ENCODE measurements around the gene PEX5L.

PEX5L gene

GRCh38 chr3:179848711-179849110 is 188.0 kb downstream of the PEX5L start:
- no peaks in the 10 kb centered on the region for H4K20me1 ChIP-seq (ENCODE audit: insufficient read depth)
- H3K27me3 ChIP-seq (ENCODE audit: insufficient read depth, low read depth) = no peaks in the 10 kb centered on the region; the same call in 1 of the 2 replicates
- no peak overlapping the region for H3K9ac ChIP-seq
- H3K27ac ChIP-seq = no peak overlapping the region
- H3K4me2 ChIP-seq = no peak overlapping the region
- no peak overlapping the region for H3K4me3 ChIP-seq (IDR thresholded peaks at IDR 0.05; ENCODE audit: insufficient read depth, low read depth, low read length)
- no peaks in the 10 kb centered on the region for H3K36me3 ChIP-seq (ENCODE audit: insufficient read depth)
- TF ChIP-seq CTCF (conservative IDR thresholded peaks at IDR 0.05; ENCODE audit: low read depth, low read length) = no peak
- no peak overlapping the region for H2AFZ ChIP-seq (ENCODE audit: low read depth)
- peaks cover 20% of the 10 kb centered on the region for H3K4me1 ChIP-seq (ENCODE audit: low read depth, poor library complexity, severe bottlenecking)
- no peaks in the 10 kb centered on the region for H3K79me2 ChIP-seq (ENCODE audit: insufficient read depth, low read depth)

GRCh38 chr3:179842061-179842460 is 194.7 kb downstream of the PEX5L start:
- Histone ChIP-seq H3K4me1 (ENCODE audit: low read depth, poor library complexity, severe bottlenecking) (no peaks in the 10 kb centered on the region), H3K36me3 (ENCODE audit: insufficient read depth) (no peaks in the 10 kb centered on the region), H3K27ac (no peak overlapping the region), H3K9ac (no peak overlapping the region), H3K27me3 (ENCODE audit: insufficient read depth, low read depth) (no peaks in the 10 kb centered on the region; the same call in 1 of the 2 replicates), H3K79me2 (ENCODE audit: insufficient read depth, low read depth) (no peaks in the 10 kb centered on the region), H2AFZ (ENCODE audit: low read depth) (no peak overlapping the region), H3K4me2 (no peak overlapping the region), H4K20me1 (ENCODE audit: insufficient read depth) (no peaks in the 10 kb centered on the region), H3K4me3 (IDR thresholded peaks at IDR 0.05; ENCODE audit: insufficient read depth, low read depth, low read length) (no peak overlapping the region)
- no peak for TF ChIP-seq CTCF (conservative IDR thresholded peaks at IDR 0.05; ENCODE audit: low read depth, low read length)

GRCh38 chr3:179840985-179841384 is 195.8 kb downstream of the PEX5L start:
- H3K4me2 ChIP-seq = no peak overlapping the region
- no peak overlapping the region for H3K27ac ChIP-seq
- no peaks in the 10 kb centered on the region for H3K4me1 ChIP-seq (ENCODE audit: low read depth, poor library complexity, severe bottlenecking)
- no peaks in the 10 kb centered on the region for H4K20me1 ChIP-seq (ENCODE audit: insufficient read depth)
- no peak for TF ChIP-seq CTCF (conservative IDR thresholded peaks at IDR 0.05; ENCODE audit: low read depth, low read length)
- H3K27me3 ChIP-seq (ENCODE audit: insufficient read depth, low read depth) = no peaks in the 10 kb centered on the region
- no peak overlapping the region for H3K9ac ChIP-seq
- no peaks in the 10 kb centered on the region for H3K79me2 ChIP-seq (ENCODE audit: insufficient read depth, low read depth)
- H3K36me3 ChIP-seq (ENCODE audit: insufficient read depth) = no peaks in the 10 kb centered on the region
- no peak overlapping the region for H2AFZ ChIP-seq (ENCODE audit: low read depth)
- H3K4me3 ChIP-seq (IDR thresholded peaks at IDR 0.05; ENCODE audit: insufficient read depth, low read depth, low read length) = no peak overlapping the region

GRCh38 chr3:179837374-179837773 is 199.4 kb downstream of the PEX5L start:
- H3K36me3 ChIP-seq (ENCODE audit: insufficient read depth) = no peaks in the 10 kb centered on the region
- H3K4me2 ChIP-seq = no peak overlapping the region
- H3K27me3 ChIP-seq (ENCODE audit: insufficient read depth, low read depth) = no peaks in the 10 kb centered on the region
- no peak overlapping the region for H3K4me3 ChIP-seq (IDR thresholded peaks at IDR 0.05; ENCODE audit: insufficient read depth, low read depth, low read length)
- H3K79me2 ChIP-seq (ENCODE audit: insufficient read depth, low read depth) = no peaks in the 10 kb centered on the region
- H2AFZ ChIP-seq (ENCODE audit: low read depth) = no peak overlapping the region
- H3K27ac ChIP-seq = no peak overlapping the region
- H3K9ac ChIP-seq = no peak overlapping the region
- no peaks in the 10 kb centered on the region for H3K4me1 ChIP-seq (ENCODE audit: low read depth, poor library complexity, severe bottlenecking)
- TF ChIP-seq CTCF (conservative IDR thresholded peaks at IDR 0.05; ENCODE audit: low read depth, low read length) = no peak
- H4K20me1 ChIP-seq (ENCODE audit: insufficient read depth) = no peaks in the 10 kb centered on the region

All from KMS-11 (cell line).